GM21360 (cell line): ENCODE measurements around the gene GULP1.
"Not testable (repeated sequence)": the region's sequence is repeated elsewhere in the genome, so short reads cannot be mapped to it uniquely, and the experiment has no call there.

ENCODE experiments used
- ATAC-seq: cut with Tn5 transposase; IDR thresholded peaks from one replicate; pipeline ENCODE4 v1.9.1; 2021; ENCODE audit warnings: mild to moderate bottlenecking, moderate library complexity; ENCODE audit not compliant: unreplicated experiment

GULP1 gene

DNA sequence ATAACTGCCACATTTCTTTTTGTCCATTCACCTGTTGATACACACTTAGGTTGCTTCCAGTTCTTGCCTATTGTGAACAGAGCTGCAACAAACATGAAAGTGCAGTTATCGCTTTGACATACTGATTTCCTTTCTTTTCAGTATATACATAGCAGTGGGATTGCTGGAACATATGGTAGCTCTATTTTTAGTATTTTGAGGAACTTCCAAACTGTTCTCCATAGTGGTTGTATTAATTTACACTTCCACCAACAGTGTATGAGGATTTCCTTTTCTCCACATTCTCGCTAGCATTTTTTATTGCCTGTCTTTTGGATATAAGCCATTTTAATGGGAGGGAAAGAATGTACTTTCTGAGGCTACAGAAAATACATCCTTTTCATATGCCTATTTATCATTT lies 167.4 kb downstream of the GULP1 start:
- no peak for ATAC-seq

DNA sequence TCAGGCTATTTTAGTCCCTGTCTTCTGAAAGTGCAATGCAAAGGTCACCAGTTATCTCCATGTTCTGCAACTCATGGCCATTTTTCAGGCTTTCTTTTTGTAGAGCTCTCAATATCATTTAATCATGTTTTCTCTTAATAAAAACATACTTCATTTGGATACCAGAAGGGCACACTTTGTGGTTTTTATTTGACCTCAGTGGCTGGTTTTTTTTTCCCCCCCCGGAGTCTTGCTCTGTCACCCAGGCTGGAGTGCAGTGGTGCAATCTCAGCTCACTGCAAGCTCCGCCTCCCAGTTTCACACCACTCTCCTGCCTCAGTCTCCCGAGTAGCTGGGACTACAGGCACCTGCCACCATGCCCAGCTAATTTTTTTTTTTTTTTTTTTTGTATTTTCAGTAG lies 174.4 kb downstream of the GULP1 start:
- ATAC-seq, result not testable (repeated sequence)

DNA sequence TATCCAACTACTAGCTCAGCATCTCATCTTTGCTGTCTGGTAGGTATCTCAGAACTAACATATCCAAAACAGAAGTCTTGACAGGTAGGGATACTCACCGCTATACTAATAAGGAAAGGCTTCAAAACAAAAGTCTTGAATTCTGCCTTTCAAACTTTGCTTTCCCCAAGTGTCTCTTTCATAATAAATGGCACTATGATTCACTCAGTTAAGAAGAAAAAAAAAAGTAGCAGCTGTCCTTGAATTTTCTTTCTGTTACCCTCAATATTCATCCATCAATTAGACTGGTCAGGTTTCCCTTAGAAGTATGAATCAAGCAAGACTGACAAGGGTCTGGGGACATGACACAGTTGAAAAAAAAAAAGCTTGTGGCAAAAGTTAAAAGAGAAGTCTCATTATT lies 175.1 kb downstream of the GULP1 start:
- no peak for ATAC-seq

- ATAC-seq, result no peak
Measured at GRCh38 chr2:188471166-188471565, 179.5 kb downstream of the GULP1 start.

DNA sequence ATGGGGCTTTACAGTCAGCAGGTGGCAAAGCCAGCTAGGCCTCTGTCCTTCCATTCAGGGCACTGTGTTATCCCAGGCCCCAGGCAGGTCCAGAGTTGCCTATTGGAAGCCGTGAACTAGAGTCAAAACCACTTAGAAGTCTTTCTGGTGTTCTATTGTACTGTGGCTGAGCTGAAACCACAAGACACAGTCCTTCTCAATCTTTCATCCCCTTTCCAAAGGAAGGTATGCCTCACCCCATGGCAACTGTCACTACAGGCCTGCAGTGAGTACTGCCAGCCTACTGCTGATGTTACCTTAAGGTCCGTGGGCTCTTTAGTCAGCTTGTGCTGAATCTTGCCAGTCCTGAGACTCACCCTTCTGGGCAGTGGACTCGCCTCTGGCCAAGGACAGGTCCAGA lies 181.6 kb downstream of the GULP1 start:
- ATAC-seq, result no peak

DNA sequence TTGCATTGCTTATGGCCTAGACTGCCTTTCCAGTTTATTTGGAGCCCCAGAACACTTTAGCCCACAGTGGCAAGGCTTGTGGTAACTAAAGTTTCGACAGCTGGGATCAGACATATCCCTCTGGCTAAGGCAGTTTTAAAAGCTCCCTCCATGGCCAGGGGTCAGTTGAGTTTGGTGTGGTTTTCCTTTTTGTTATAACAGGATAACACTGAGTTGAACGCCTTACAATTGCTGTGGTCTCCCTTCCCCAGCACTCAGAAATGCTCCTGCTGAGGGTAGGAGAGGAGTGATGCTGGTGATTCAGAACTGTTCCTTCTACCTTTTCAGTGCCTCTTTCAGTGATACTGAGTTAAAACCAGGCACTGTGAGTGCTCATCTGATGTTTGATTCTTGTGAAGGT lies 182.6 kb downstream of the GULP1 start:
- ATAC-seq, result no peak

- ATAC-seq, result no peak
Measured at GRCh38 chr2:188475945-188476344, 184.3 kb downstream of the GULP1 start.

GRCh38 chr2:188477564-188478103 lies 186.0 kb downstream of the GULP1 start:
- no peak for ATAC-seq

DNA sequence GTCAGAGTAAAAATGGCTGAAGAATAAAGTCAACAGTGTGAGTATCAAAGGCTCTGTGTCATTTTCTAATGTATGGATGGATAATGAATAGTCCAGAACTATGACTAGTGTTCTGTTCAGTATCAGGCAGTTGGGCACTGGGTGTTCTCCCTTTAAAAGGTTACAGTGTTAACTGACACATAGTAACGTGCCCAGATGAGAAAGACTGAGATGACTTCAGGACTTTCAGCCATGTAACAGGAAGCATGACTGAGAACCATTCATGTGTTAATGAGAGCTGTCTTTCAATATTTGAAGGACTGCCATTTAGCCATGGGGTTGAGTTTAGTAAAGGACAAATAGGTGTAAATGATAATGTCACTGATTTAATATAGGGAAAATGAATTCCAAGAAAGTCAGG lies 187.1 kb downstream of the GULP1 start:
- peak; percentile 93 for ATAC-seq

DNA sequence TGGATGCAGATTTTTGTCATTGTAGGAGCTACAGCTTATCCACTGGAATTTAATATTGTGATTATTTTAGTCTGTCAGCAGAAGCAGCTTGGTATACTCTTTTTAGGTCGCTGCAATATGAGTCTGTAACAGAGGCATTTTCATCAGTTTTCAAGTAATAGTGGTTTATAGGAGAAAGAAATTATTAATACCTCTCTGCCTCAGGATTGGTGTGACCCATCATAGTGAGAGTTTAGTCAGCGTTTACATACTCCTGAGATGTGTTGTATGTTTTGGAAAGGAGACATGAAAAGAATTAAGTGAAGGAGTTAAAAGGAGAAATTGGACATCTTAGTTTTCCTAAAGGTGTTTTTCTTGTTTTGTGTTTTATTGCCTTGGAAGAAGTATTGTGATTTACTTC lies 189.8 kb downstream of the GULP1 start:
- no peak for ATAC-seq

GRCh38 chr2:188485496-188485895 lies 193.8 kb downstream of the GULP1 start:
- no peak for ATAC-seq

GRCh38 chr2:188492751-188493150 lies 201.1 kb downstream of the GULP1 start:
- no peak for ATAC-seq

- ATAC-seq, result no peak
Measured at GRCh38 chr2:188494906-188495305, 203.2 kb downstream of the GULP1 start.

- ATAC-seq, result no peak
Measured at GRCh38 chr2:188495969-188496431, 204.3 kb downstream of the GULP1 start.

- no peak for ATAC-seq
Measured at GRCh38 chr2:188497726-188498125, 206.1 kb downstream of the GULP1 start.

- ATAC-seq, result no peak
Measured at GRCh38 chr2:188503975-188504374, 212.3 kb downstream of the GULP1 start.

- no peak for ATAC-seq
Measured at GRCh38 chr2:188506843-188507242, 215.2 kb downstream of the GULP1 start.

DNA sequence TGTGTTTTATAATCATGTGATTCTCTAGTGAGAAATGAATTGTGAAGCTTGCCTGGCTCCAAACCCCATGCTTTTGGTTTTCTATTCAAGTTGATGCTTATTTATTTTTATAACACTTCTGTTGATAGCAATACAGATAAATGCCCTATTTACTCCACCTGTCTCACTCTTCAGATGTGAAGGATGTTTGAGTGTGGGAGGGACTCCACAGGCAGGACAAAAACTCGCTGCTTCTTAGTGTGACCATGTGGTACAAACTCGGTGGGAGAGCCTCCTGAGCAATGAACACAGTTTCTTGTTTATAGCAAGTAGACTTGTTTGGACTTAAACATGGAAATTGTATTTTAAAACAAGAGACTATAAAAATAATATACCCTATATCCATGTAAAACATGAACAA lies 219.7 kb downstream of the GULP1 start:
- ATAC-seq, result no peak

DNA sequence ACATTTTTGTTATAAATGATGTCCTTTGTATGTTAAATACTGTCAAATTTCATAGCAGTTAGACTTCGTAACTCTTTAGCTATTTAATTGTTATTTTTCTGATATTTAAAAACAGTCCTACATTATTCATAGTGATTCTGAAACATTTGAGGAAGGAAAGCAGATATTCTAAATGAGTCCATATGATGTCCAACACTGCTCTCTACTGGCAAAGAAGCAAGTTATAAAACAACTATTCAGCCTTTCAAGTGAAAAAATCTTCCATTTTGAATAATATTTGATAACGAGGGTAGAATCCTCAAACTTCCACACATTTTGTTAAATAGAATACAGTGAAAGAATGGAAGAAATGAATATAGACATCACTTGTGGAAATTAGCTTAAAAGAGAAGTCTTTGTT lies 220.8 kb downstream of the GULP1 start:
- no peak for ATAC-seq

DNA sequence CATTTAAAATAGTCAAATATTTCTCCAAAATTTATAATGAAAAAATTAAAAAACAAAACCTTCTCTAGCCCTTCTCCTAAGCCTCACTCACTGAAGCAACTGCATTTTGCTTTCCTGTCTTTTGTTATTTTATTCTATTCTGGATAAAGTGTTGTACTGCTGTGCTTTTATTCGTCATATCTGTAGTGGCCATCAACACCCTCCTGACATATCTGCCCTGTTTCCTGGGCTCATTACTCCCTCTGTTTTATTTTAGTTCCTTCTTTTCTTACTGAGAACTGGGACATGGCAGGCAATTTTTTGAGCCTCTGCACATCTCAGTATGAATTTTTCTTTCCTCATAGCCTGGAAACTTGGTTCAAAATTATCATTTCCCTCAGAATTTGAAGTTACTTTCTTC lies 224.2 kb downstream of the GULP1 start:
- no peak for ATAC-seq

GRCh38 chr2:188517549-188518215 lies 226.0 kb downstream of the GULP1 start:
- ATAC-seq, result no peak

DNA sequence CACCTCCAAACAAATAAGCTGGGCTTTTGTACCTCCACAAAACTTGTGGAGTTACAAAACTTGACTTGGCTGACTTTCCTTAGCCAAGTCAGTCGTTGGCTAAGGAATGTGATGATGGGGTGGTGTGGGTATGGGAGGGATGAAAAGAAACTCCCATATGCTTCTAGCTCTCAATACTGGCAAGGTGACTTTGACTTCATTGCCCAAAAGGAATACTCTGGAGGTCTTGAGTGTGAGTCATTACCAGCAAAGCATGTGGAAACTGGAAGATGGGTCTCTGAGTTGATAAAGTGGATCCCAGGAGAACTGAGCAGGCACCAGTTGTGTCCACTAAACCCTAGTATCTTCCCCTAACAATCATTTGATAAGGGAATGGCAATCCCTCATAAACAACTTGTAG lies 226.7 kb downstream of the GULP1 start:
- ATAC-seq, result no peak

- no peak for ATAC-seq
Measured at GRCh38 chr2:188519136-188519535, 227.5 kb downstream of the GULP1 start.
